B cell (primary cell): ENCODE results near the gene NSFL1C.

Experiments used
- CTCF ChIP-seq: fragments of 200-600 bp; IDR thresholded peaks from one replicate; pipeline ENCODE4 v1.8.0; 2022; ENCODE audit warnings: antibody characterized with exemption, mild to moderate bottlenecking
- EZH2 ChIP-seq: IDR thresholded peaks from 2 replicates; pipeline ENCODE4 v1.6.1; 2012; ENCODE audit warnings: borderline replicate concordance, low read depth, mild to moderate bottlenecking, moderate library complexity, low read length; ENCODE audit not compliant: insufficient read depth, poor library complexity, severe bottlenecking

DNA sequence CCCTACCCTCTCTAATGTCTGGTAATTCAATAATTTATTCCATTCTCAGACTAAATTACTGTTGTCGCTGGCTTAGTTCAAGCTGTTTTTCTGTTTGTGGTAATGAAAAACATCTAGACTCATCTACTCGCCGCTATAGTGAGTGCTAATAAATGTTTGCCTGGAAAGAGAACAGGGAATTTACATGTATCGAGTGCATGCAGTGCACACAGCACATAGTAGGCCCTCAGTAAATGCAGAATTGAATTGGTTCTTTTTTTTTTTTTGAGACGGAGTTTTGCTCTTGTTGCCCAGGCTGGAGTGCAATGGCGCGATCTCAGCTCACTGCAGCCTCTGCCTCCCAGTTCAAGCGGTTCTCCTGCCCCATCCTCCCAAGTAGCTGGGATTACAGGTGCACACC is 7.7 kb upstream of the NSFL1C start:
- TF ChIP-seq CTCF (no peak), EZH2 (no peak)
